Ureter (tissue), 1 donor: Measurements from ENCODE around the gene SRP72. TPM values are rescaled to one million over a fixed set of nuclear protein-coding genes. Genes with fewer than 3 reads are reported as not detected.
"Not testable (repeated sequence)": the region's sequence is repeated elsewhere in the genome, so short reads cannot be mapped to it uniquely, and the experiment has no call there.

Source experiments
- DNase-seq: peaks from one replicate; pipeline ENCODE4 v3.0.0-alpha.2; 2020; ENCODE audit warnings: low spot score
- total RNA-seq: library from RNA; stranded (reverse); gene quantifications from one replicate; pipeline ENCODE4 v1.2.4, GENCODE V29; 2023
- donor health status: DM: yes; HTN: yes; CAD: no.

SRP72 gene
- total RNA-seq, 1 donor from 2014 or later, result 108 TPM

GRCh38 chr4:56464581-56464980 is 2.8 kb upstream of the SRP72 start:
- no peak for DNase-seq

- no peak for DNase-seq
These were observed 1.7 kb upstream of the SRP72 start for GRCh38 chr4:56465599-56466295.

- DNase-seq, result not testable (repeated sequence)
These were observed 1.1 kb upstream of the SRP72 start for GRCh38 chr4:56466296-56466761.

- DNase-seq, result no peak
These were observed 520 bp upstream of the SRP72 start for GRCh38 chr4:56466910-56467283.

- no peak for DNase-seq
These were observed 643 bp downstream of the SRP72 start for GRCh38 chr4:56468097-56468422.

DNA sequence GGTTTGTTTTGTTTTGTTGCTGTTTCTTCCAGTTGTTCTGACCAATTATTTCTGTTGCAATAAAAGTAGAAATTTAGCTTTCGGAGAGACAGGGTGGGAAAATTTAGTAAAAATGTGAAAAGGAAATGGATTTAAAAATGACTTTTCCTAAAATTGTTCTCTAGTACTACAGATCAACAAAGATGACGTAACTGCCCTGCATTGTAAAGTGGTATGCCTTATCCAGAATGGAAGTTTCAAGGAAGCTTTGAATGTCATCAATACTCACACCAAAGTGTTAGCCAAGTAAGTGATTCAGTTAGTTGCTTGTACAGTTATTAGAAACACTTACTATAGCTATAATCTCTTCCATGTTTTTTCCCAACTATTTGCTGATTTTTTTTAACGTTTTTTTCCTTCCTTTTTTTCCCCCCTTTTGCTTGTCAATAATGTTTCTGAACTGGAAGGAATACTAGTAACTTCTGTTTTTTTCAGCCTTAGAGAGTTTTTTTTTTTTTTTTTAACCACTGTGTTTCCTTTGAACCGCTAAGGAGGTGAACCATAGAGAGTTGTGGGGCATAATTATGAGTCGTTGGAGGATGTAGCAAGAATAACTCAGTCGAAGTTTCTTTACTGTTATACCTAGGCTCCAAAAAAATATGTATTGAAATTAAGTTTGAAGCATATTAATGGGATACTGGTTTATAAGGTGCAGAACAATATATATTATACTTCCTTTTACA is 2.2 kb downstream of the SRP72 start:
- DNase-seq, result no peak

DNA sequence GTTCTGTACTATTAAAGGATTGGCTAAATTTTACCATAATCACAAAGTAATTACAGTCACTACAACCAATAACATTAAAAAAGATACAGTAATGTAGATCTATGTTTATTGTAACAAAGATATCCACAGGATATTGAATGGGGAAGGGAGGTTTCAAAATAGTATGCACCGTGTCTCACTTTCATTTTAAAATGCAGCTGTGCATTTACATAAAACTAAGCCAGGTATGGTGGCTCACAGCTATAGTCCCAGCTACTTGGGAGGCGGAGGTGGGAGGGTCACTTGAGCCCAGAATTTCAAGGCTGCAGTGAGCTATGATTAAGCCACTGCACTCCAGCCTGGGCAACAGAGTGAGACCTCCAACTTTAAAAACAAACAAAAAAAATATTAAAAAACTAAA is 8.5 kb downstream of the SRP72 start:
- DNase-seq, result no peak

GRCh38 chr4:56477192-56477702 is 9.8 kb downstream of the SRP72 start:
- DNase-seq, result no peak

GRCh38 chr4:56480691-56481090 is 13.3 kb downstream of the SRP72 start:
- no peak for DNase-seq

GRCh38 chr4:56496241-56496640 is 28.8 kb downstream of the SRP72 start:
- DNase-seq, result no peak

DNA sequence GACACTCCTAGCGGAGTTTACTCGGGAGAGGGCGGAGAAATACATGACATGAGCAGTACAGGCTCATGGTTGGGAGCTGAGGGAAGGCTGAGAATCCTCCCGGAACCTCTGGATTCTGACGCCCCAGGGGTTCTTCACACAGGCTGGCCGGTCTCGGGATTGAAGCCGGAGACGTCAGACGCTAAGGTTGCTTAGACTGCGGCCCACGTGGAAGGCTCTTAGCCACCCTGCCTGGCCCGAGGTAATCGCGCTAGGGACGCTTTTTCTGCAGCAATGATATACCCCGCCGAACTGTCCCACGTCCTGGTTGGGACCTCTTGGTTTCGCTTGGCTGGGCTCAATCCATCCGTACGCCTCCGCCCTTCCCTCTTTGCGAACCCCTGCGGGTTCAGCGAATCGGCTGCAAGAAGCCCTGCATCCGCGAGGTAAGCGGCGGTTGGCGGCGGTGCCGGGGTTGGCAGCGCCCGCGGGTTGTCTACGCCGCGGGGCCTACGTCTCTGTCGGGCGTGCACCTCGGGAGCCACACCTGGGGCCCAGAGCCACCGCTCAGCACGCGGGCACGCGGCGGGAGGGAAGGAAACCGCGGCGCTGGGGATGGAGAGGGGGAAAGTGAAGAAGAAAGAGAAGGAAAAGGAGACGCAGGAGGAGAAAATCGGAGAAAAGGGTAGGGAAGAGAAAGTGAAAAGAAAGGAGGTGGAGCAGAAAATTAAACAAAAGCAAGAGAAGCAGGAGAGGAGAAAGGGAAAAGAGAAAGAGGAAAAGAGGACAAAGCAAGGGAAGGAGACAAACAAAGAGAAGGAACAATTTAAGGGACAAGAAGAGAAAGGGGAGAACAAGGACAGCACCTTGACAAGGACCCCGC is 38.1 kb downstream of the SRP72 start, which contains the start of gene ARL9:
ARL9 (plus strand) TSS at position 523 of the 862 bp plus-strand sequence; CDS start at position 595, 72 bp downstream.
- peak; percentile 43 for DNase-seq

DNA sequence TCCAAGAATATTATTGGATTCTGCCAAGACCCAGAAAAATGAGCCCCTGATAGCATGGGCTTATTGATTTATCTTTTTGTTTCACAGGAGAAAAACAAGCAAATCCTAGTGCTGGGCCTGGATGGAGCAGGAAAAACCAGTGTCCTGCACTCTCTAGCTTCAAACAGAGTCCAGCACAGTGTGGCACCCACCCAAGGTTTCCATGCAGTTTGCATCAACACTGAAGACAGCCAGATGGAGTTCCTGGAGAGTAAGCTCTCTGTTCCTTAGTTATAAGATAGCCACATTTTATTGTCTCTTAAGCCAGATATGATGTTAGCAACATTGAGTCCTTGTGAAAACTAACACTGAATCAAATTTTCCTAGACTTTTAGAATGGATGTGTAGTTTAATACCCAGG is 43.7 kb downstream of the SRP72 start:
- DNase-seq, result no peak

- DNase-seq, result no peak
These were observed 44.7 kb downstream of the SRP72 start for GRCh38 chr4:56512166-56512565.

- no peak for DNase-seq
These were observed 46.1 kb downstream of the SRP72 start for GRCh38 chr4:56513517-56513916.

DNA sequence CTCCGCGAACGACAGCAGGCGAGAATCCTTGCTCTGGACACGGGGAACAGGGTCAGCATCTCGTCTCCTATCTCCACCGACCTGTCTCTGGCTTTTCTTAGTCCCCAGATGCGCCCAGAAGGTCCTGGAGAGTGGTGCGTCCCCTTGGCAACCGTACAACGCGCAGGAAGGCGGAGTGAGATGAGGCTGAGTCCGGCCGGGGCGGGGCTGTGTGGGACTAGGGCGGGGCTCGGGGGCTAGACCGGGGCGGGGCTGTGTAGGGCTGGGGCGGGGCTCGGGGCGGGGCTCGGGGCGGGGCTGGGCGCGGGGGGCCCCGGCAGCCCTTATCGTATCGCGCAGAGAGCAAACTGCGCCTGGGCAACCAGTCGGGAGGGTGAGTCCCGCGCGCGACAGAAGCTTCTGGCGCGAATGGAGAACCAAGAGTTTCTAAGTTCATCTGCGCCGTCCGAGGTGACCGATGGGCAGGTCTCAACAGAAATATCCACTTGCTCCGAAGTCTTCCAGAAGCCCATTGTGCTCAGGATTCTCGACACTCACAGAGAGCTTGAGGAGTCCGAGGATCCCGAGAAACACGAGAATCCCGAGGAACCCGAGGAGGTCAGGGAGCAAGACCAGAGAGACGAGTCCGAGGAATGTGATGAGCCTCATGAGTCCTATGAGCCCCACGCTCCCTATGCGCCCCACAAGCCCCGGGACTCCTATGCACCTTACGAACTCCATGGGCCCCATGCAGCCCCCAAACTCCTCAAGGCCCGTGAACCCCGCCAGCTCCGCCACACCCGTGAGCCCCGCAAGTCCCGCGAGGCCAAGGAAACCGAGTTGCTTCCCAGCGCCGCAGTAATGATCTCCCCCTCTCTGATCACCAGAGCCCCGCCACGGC is 63.1 kb downstream of the SRP72 start:
- peak; percentile 87 for DNase-seq

DNA sequence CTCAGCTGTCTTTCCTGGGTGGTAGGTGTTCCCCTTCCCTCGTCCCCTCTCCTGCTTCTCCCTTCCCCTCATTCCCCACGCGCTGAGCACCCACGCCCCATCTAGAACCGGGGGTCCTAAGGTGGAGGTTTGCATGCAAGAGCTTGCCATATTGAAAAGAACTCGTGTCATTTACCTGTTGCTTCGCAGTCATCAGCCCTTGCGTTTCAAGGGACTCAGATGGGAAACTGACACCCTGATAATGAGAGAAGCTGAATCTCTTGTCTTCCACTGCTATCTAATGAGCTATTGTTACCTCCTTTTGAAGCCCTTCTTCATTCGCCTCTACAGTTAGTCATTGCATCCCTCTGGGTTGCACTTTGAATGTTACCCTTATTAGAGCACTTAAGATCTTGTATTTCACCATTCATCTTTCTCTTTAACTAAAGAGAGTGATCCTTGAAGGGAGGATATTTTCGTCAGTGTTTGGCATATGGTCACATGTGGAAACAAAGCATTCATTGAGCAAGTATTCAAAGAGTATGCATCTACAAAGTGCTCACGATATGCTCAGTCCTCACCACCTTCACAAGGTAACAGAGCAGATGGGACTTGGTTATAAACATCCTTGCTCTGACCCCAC is 63.8 kb downstream of the SRP72 start:
- DNase-seq, result no peak

DNA sequence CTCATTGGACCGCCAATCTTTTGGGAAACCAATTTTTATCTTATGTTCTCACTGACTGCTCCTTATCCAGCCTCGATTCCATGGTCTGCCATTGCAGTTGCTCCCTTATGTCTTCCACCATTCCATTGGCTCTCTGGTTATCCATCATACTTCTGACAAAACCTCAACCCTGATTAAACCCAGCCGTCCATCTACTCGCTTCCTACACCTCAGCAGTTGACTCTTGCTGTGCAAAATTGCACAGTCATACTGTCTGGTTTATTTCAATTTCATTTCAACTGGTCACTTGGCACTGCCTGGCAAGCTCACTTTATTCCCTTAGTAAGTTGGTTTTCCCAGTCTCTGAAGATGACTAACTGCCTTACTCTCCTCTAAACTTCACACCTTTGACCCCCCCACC is 64.4 kb downstream of the SRP72 start:
- DNase-seq, result no peak

DNA sequence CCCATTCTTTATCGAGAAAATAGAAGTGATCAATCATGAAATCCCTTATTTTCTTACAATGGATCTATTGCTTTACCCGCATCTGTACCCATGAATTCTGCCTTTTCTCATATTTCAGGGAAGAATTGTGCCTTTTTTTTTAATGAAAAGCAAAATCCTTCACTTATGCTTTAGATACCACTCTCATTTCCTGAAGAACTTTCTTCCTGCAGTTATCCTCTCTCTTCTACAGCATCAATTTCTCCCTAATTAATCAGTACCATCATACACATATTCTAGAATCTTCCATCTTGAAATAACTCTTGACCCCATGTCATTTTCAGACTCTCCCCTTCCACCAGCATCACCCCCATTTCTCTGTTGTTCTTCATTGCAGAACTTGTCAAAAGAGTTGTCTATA is 64.8 kb downstream of the SRP72 start:
- DNase-seq, result no peak

DNA sequence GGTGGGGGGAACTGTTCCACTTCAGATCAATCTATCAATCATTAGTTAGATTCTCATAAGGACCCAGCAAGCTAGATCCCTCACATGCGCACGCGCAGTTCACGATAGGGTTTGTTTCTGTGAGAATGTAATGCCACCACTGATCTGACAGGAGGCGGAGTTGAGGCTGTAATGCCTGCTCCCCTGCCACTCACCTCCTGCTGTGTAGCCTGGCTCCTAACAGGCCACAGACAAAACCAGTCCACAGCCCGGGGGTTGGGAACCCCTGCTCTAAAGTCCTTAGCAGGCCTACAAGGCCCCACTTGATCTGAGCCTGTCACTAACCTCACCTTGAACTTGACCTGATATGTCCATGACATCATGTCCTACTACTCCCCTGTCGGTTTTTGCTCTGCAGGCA is 68.5 kb downstream of the SRP72 start:
- DNase-seq, result no peak

- DNase-seq, result no peak
These were observed 69.7 kb downstream of the SRP72 start for GRCh38 chr4:56537147-56537546.

DNA sequence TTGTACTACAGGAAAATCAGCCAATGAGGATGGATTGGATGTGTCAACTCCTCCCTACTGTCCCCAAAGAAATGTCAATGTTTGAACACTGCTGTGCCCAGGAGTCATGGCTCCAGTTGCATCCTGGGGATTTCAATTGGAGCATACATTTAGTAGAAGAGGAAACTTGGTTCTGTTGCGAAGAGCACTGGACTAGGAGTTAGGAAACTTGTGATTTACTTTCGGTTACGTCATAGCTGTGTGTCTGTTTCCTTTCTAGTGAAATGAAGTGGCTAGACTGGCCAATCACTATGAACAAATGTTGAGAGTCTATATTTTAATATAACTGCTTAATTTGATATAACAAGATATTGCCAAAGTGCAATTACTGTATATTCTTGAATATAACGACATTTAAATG is 73.4 kb downstream of the SRP72 start:
- DNase-seq, result no peak
